ENCODE measurements around the gene KIZ. TPM values are rescaled to one million over a fixed set of nuclear protein-coding genes. Genes with fewer than 3 reads are reported as not detected.

KIZ gene
- total RNA-seq, 1 donor from 2014 or later = 25.0 TPM

- intact Hi-C loops (cut with DNase I) = no loop called here
- DNase-seq (ENCODE audit: extremely low spot score in 2 of 2) = no peak
- H3K27ac ChIP-seq = no peak overlapping the region
- H3K9me3 ChIP-seq = no peaks in the 10 kb centered on the region
- no peaks in the 10 kb centered on the region for H3K4me1 ChIP-seq
- TF ChIP-seq POLR2AphosphoS5 (IDR thresholded peaks at IDR 0.05; ENCODE audit: insufficient read depth in 1 of 2, low read depth in 1 of 2) (no peak), POLR2A (IDR thresholded peaks at IDR 0.05) (no peak), CTCF (IDR thresholded peaks at IDR 0.05) (no peak)
- H3K4me3 ChIP-seq = no peak overlapping the region
- H3K36me3 ChIP-seq = peaks cover 0 to 10% of the 10 kb centered on the region in 2 donors
- no peaks in the 10 kb centered on the region for H3K27me3 ChIP-seq
Observed at GRCh38 chr20:21134883-21135493, 9.1 kb downstream of the KIZ start.

GRCh38 chr20:21136015-21136732 lies 10.3 kb downstream of the KIZ start:
- Histone ChIP-seq H3K36me3 (peaks cover 0 to 13% of the 10 kb centered on the region in 2 donors), H3K27ac (no peak overlapping the region), H3K27me3 (no peaks in the 10 kb centered on the region), H3K4me1 (no peaks in the 10 kb centered on the region), H3K9me3 (no peaks in the 10 kb centered on the region), H3K4me3 (no peak overlapping the region)
- intact Hi-C loops (cut with DNase I) = no loop called here
- no peak for DNase-seq (ENCODE audit: extremely low spot score in 2 of 2)
- TF ChIP-seq CTCF (IDR thresholded peaks at IDR 0.05) (no peak), POLR2A (IDR thresholded peaks at IDR 0.05) (no peak), POLR2AphosphoS5 (IDR thresholded peaks at IDR 0.05; ENCODE audit: insufficient read depth in 1 of 2, low read depth in 1 of 2) (no peak)

DNA sequence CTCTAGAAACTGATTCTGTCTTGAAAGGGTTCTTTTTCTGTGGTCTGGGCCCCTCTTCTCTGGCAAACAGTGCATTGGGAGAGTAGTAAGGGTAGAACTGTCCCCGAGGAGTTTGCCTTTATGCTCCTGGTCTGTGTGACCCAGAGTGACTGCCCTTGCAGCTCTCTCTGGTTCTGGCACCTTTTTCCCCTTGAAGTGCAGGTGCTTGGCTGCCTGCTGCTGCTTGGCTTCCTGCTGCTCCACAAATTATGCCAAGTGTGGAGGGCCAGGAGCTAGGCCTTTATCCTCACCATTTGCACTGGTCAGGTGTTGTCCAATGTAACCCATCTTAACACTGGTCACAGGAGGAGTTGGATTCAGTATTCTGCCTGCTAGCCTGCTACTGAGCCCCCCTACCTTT lies 11.2 kb downstream of the KIZ start:
- Histone ChIP-seq H3K27ac (no peak overlapping the region), H3K4me3 (no peak overlapping the region), H3K9me3 (no peaks in the 10 kb centered on the region), H3K36me3 (peaks cover 0 to 21% of the 10 kb centered on the region in 2 donors), H3K4me1 (no peaks in the 10 kb centered on the region), H3K27me3 (no peaks in the 10 kb centered on the region)
- no peak for DNase-seq (ENCODE audit: extremely low spot score in 2 of 2)
- intact Hi-C loops (cut with DNase I) = no loop called here
- TF ChIP-seq POLR2AphosphoS5 (IDR thresholded peaks at IDR 0.05; ENCODE audit: insufficient read depth in 1 of 2, low read depth in 1 of 2) = no peak
- TF ChIP-seq CTCF (IDR thresholded peaks at IDR 0.05) = no peak
- TF ChIP-seq POLR2A (IDR thresholded peaks at IDR 0.05) = no peak

- Histone ChIP-seq H3K4me1 (no peaks in the 10 kb centered on the region), H3K9me3 (no peaks in the 10 kb centered on the region), H3K36me3 (peaks cover 0 to 11% of the 10 kb centered on the region in 2 donors), H3K4me3 (no peak overlapping the region), H3K27me3 (no peaks in the 10 kb centered on the region), H3K27ac (no peak overlapping the region)
- TF ChIP-seq CTCF (IDR thresholded peaks at IDR 0.05) = no peak
- intact Hi-C loops (cut with DNase I) = no loop called here
- DNase-seq (ENCODE audit: extremely low spot score in 2 of 2) = no peak
Observed at GRCh38 chr20:21139881-21140566, 14.1 kb downstream of the KIZ start.

GRCh38 chr20:21141825-21142224 lies 15.9 kb downstream of the KIZ start:
- TF ChIP-seq POLR2A (IDR thresholded peaks at IDR 0.05) (no peak), CTCF (IDR thresholded peaks at IDR 0.05) (no peak), POLR2AphosphoS5 (IDR thresholded peaks at IDR 0.05; ENCODE audit: insufficient read depth in 1 of 2, low read depth in 1 of 2) (no peak)
- Histone ChIP-seq H3K27me3 (no peaks in the 10 kb centered on the region), H3K4me3 (no peak overlapping the region), H3K4me1 (no peaks in the 10 kb centered on the region), H3K9me3 (no peaks in the 10 kb centered on the region), H3K27ac (no peak overlapping the region), H3K36me3 (peaks cover 0 to 11% of the 10 kb centered on the region in 2 donors)
- intact Hi-C loops (cut with DNase I) = no loop called here
- DNase-seq (ENCODE audit: extremely low spot score in 2 of 2) = no peak
